Parathyroid adenoma (tissue), 2 donors: ENCODE measurements around the gene PANK1.

Experiments used
- H2AFZ ChIP-seq: fragments of 300-600 bp; sonication (generic); one replicate; pipeline ENCODE4 v1.7.0; 2017; ENCODE audit warnings: antibody characterized with exemption, mild to moderate bottlenecking
- H3K27ac ChIP-seq: fragments of 300-600 bp; sonication (generic); one replicate; pipeline ENCODE4 v1.7.0; 2017
- H3K27me3 ChIP-seq: fragments of 300-600 bp; sonication (generic); one replicate; pipeline ENCODE4 v1.7.0; 2017; ENCODE audit warnings: low read length; ENCODE audit not compliant: control insufficient read depth, insufficient read depth
- H3K36me3 ChIP-seq: fragments of 300-600 bp; sonication (generic); one replicate; pipeline ENCODE4 v1.7.0; 2017; ENCODE audit warnings: low read length; ENCODE audit not compliant: control insufficient read depth, insufficient read depth
- H3K4me1 ChIP-seq: fragments of 300-600 bp; sonication (generic); one replicate; pipeline ENCODE4 v1.7.0; 2017; ENCODE audit warnings: control low read depth
- H3K4me2 ChIP-seq: fragments of 300-600 bp; sonication (generic); one replicate; pipeline ENCODE4 v1.7.0; 2017; ENCODE audit warnings: low read length
- H3K4me3 ChIP-seq: fragments of 300-600 bp; sonication (generic); one replicate; pipeline ENCODE4 v1.7.0; 2017; ENCODE audit warnings: low read depth, low read length
- H3K79me2 ChIP-seq: fragments of 300-600 bp; sonication (generic); one replicate; pipeline ENCODE4 v1.7.0; 2017; ENCODE audit warnings: control low read depth
- H3K9ac ChIP-seq: fragments of 300-600 bp; sonication (generic); one replicate; pipeline ENCODE4 v1.7.0; 2017; ENCODE audit warnings: mild to moderate bottlenecking
- H3K9me3 ChIP-seq: fragments of 300-600 bp; sonication (generic); one replicate; pipeline ENCODE4 v1.7.0; 2017; ENCODE audit warnings: low read length; ENCODE audit not compliant: control insufficient read depth
- CTCF ChIP-seq: fragments of 300-600 bp; sonication (generic); IDR thresholded peaks from one replicate; pipeline ENCODE4 v1.7.0; 2017; ENCODE audit warnings: antibody characterized with exemption, mild to moderate bottlenecking
- donor health status: primary hyperparathyroidism.

The PANK1 gene

GRCh38 chr10:89640241-89640640, 4.8 kb downstream of the PANK1 start:
- Histone ChIP-seq H3K9ac (no peak overlapping the region), H3K27ac (no peak overlapping the region), H2AFZ (no peak overlapping the region), H3K27me3 (no peaks in the 10 kb centered on the region), H3K4me2 (no peak overlapping the region), H3K79me2 (peaks cover 18% of the 10 kb centered on the region), H3K4me1 (peaks cover 7% of the 10 kb centered on the region), H3K4me3 (no peak overlapping the region), H3K9me3 (no peaks in the 10 kb centered on the region), H3K36me3 (no peaks in the 10 kb centered on the region)
- TF ChIP-seq CTCF: no peak

- peaks cover 18% of the 10 kb centered on the region for H3K79me2 ChIP-seq
- H3K36me3 ChIP-seq: no peaks in the 10 kb centered on the region
- H3K4me2 ChIP-seq: no peak overlapping the region
- TF ChIP-seq CTCF: no peak
- H3K4me1 ChIP-seq: peaks cover 7% of the 10 kb centered on the region
- H3K9ac ChIP-seq: no peak overlapping the region
- H2AFZ ChIP-seq: no peak overlapping the region
- H3K9me3 ChIP-seq: no peaks in the 10 kb centered on the region
- no peaks in the 10 kb centered on the region for H3K27me3 ChIP-seq
- H3K27ac ChIP-seq: no peak overlapping the region
- H3K4me3 ChIP-seq: no peak overlapping the region
These were observed 5.7 kb downstream of the PANK1 start for GRCh38 chr10:89639326-89639725.

- no peaks in the 10 kb centered on the region for H3K27me3 ChIP-seq
- no peaks in the 10 kb centered on the region for H3K9me3 ChIP-seq
- no peak overlapping the region for H3K4me2 ChIP-seq
- H3K4me3 ChIP-seq: no peak overlapping the region
- no peaks in the 10 kb centered on the region for H3K4me1 ChIP-seq
- H3K79me2 ChIP-seq: peaks cover 18% of the 10 kb centered on the region
- no peak overlapping the region for H3K9ac ChIP-seq
- TF ChIP-seq CTCF: no peak
- H2AFZ ChIP-seq: no peak overlapping the region
- no peak overlapping the region for H3K27ac ChIP-seq
- H3K36me3 ChIP-seq: no peaks in the 10 kb centered on the region
These were observed 7.9 kb downstream of the PANK1 start for GRCh38 chr10:89637113-89637512.

- no peaks in the 10 kb centered on the region for H3K9me3 ChIP-seq
- no peak for TF ChIP-seq CTCF
- H3K27ac ChIP-seq: no peak overlapping the region
- H3K27me3 ChIP-seq: no peaks in the 10 kb centered on the region
- H3K4me1 ChIP-seq: no peaks in the 10 kb centered on the region
- no peak overlapping the region for H3K9ac ChIP-seq
- peaks cover 12% of the 10 kb centered on the region for H3K79me2 ChIP-seq
- no peaks in the 10 kb centered on the region for H3K36me3 ChIP-seq
- H2AFZ ChIP-seq: no peak overlapping the region
- no peak overlapping the region for H3K4me2 ChIP-seq
- H3K4me3 ChIP-seq: no peak overlapping the region
These were observed 10.4 kb downstream of the PANK1 start for GRCh38 chr10:89634637-89635036.

- H3K4me1 ChIP-seq: no peaks in the 10 kb centered on the region
- H3K27me3 ChIP-seq: no peaks in the 10 kb centered on the region
- H3K36me3 ChIP-seq: no peaks in the 10 kb centered on the region
- H2AFZ ChIP-seq: no peak overlapping the region
- H3K9me3 ChIP-seq: no peaks in the 10 kb centered on the region
- H3K9ac ChIP-seq: no peak overlapping the region
- no peak overlapping the region for H3K4me3 ChIP-seq
- no peak overlapping the region for H3K27ac ChIP-seq
- no peak overlapping the region for H3K4me2 ChIP-seq
- peaks cover 9% of the 10 kb centered on the region for H3K79me2 ChIP-seq
- TF ChIP-seq CTCF: no peak
These were observed 11.6 kb downstream of the PANK1 start for GRCh38 chr10:89633484-89633883.
